Epithelial cell of proximal tubule (primary cell): ENCODE measurements around the gene TMEM163. TPM values are rescaled to one million over a fixed set of nuclear protein-coding genes. Genes with fewer than 3 reads are reported as not detected.

ENCODE experiments used
- DNase-seq: peaks from one replicate; pipeline ENCODE4 v3.0.0-alpha.2; 2011; ENCODE audit warnings: low read depth
- H3K4me3 ChIP-seq: 2 replicates; pipeline ENCODE4 v1.5.1; 2011; ENCODE audit warnings: low read depth, mild to moderate bottlenecking, low read length
- total RNA-seq: library from RNA; depleted of rRNA; stranded (reverse); fragments of >200 nt; gene quantifications from 2 replicates; pipeline ENCODE4 v1.2.3, GENCODE V29; 2015
- TF ChIP-seq, protein P1 (sequence below): conservative IDR thresholded peaks from 2 replicates; pipeline ENCODE4 v1.5.1; 2012; ENCODE audit warnings: low read depth, mild to moderate bottlenecking, low read length

TMEM163 gene
- total RNA-seq, 1 donor from 2014 or later, result 0.40 TPM

DNA sequence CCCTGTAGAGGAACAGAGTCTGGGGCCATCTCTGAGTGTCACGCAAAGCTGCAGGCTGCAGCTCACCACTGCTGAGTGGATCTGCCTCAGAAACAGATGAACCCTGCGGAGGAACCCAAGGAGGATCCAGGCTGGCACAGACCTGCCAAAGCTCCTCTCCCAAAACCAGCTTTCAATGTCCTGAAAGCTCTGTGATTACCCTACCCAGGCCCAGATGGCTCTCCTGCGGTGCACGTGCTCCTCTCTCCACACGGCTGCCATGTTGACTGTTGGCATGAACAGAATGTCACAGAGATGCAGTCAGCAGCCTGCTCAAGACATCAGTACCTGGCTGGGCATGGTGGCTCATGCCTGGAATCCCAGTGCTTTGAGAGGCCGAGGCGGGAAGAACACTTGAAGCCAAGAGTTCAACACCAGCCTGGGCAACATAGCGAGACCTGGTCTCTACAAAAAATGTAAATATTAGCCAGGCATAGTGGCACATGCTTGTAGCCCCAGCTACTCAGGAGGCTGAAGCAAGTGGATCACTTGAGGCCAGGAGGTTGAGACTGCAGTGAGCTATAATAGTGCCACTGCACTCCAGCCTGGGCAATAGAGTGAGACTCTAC, 248.1 kb downstream of the TMEM163 start:
- TF ChIP-seq, protein P1, sequence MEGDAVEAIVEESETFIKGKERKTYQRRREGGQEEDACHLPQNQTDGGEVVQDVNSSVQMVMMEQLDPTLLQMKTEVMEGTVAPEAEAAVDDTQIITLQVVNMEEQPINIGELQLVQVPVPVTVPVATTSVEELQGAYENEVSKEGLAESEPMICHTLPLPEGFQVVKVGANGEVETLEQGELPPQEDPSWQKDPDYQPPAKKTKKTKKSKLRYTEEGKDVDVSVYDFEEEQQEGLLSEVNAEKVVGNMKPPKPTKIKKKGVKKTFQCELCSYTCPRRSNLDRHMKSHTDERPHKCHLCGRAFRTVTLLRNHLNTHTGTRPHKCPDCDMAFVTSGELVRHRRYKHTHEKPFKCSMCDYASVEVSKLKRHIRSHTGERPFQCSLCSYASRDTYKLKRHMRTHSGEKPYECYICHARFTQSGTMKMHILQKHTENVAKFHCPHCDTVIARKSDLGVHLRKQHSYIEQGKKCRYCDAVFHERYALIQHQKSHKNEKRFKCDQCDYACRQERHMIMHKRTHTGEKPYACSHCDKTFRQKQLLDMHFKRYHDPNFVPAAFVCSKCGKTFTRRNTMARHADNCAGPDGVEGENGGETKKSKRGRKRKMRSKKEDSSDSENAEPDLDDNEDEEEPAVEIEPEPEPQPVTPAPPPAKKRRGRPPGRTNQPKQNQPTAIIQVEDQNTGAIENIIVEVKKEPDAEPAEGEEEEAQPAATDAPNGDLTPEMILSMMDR, result no peak
- DNase-seq, result no peak
- no peak overlapping the region for H3K4me3 ChIP-seq

DNA sequence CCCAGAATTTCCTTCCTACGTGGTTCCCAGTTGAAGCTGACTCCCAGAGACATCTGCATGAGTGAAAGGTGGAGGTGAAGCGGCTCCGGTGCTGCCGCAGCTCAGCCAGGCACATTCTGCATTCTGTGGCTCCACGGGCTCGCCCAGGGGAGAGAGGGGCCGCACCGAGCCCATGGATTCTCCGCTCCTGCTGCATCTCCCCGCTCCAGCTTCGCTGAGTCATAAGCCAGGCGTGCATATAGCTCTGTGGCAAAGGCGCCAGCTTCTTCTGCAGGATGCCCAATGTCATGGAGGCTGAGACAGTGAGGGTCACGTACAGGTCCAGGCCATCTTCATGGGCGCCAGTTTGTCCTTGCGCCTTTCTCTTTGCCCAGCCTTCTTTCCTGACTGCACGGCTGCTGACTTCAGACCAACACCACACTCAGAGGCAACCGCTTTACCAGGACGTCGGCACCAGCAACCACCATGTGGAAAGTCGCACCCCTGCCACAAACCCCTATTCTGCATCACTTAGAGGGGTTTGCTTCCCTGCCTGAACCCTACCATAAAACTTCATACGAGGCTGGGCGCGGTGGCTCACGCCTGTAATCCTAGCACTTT, 249.2 kb downstream of the TMEM163 start:
- H3K4me3 ChIP-seq, result no peak overlapping the region
- TF ChIP-seq, protein P1, result no peak
- no peak for DNase-seq

DNA sequence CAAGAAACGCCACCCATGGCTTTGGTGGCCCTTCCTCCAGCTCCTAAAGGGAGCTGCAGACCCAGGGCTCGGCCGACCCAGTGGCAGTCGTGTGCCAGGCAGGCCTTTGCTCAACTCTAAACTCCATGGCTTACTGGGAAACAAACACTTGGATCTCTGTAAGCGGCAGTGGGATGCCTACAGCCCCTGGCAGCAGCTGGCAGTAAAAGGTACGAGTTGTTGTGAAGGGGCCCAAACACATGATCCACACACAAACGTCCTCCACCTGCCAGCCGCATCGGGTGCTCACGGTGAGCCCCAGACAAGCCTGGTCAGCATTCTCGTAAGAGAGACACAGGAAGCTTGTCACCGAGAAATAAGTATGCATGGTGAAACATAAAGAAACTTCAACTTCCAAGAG, 250.0 kb downstream of the TMEM163 start:
- DNase-seq, result no peak
- TF ChIP-seq, protein P1, result no peak
- H3K4me3 ChIP-seq, result no peak overlapping the region

DNA sequence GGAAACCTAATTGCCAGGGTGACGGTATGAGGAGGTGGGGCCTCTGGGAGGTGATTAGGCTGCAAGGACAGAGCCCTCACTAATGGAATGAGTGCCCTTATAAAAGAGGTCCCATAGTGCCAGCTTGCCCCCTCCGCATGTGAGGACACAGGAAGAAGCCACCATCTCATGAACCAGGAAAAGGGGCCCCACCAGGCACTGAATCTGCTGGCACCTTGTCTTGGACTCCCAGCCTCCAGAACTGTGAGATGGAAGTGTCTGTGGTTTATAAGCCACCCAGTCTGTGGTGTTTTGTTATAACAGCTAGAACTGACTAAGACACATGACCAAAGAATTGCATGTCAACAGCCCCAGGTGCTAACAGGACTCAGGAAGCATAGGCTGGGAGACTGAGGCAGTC, 250.6 kb downstream of the TMEM163 start:
- DNase-seq, result no peak
- TF ChIP-seq, protein P1, result no peak
- no peak overlapping the region for H3K4me3 ChIP-seq

DNA sequence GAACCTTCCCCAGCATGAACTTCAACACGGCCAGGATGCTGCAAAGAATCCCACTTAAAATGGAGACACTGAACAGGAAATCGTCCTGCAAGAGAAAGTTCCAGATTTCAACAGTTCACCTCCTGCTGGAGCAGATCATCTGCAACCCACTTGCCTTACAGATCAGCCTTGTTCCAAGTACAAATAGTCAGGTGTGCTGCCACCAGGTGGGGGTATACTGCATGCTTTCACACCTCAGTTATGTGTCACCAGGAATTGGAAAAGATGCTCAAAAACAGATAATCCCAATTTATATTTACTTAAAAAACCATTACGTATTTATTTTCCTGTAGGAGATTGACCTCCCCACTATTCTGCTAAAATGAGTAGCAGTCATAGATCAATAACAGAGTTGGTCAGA, 252.7 kb downstream of the TMEM163 start:
- TF ChIP-seq, protein P1, result peak; percentile 72
- DNase-seq, result no peak
- H3K4me3 ChIP-seq, result no peak overlapping the region

DNA sequence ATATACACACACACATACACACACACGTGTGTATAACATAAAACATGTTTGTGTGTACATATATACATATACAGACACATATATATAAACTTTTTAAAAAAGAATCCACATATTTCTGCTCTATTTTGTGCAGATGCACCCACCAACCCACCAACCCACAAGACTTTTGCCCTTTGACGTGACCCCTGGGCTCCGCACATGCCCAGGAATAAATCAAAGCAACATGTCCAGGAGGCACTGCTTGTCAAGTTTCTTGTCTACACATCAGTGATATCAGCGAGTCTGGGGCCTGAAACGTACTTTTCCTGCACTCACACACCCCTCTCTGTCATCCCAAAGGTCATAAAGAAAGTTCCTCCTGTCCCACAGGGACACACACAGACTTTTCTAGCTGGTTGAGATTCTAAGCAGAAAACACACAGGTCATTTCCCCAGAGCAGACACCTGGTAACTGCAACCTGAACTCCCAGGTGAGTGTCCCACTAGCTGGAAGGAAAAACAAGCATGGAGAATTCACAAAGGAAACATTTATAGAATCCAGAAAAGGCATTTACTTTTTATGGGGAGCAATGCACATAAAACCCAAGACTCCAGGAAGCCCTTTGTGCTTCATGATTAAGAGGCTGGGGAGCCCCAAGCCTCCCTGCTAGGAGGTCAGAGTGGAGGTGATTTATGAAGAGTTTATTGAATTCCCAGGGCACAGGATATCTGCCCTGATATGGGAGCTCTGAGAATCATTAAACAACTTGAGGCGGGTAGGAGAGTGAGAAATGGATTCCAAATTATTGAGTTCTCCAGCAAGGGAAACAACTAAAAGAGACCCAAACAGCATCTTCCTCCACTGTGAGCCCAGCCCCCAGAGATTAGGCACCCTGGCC, 253.3 kb downstream of the TMEM163 start:
- no peak for DNase-seq
- TF ChIP-seq, protein P1, result no peak
- H3K4me3 ChIP-seq, result no peak overlapping the region
